HPDE6-E6E7 (cell line): ENCODE data around the gene REC8.
"Not testable (repeated sequence)": the region's sequence is repeated elsewhere in the genome, so short reads cannot be mapped to it uniquely, and the experiment has no call there.

Source experiments
- DNase-seq: peaks from one replicate; pipeline ENCODE4 v3.0.0; 2011; ENCODE audit warnings: missing footprints; ENCODE audit errors: extremely low spot score

Gene REC8

GRCh38 chr14:24183014-24183481 is 11.2 kb downstream of the REC8 start:
- no peak for DNase-seq

GRCh38 chr14:24184104-24184970 is 12.5 kb downstream of the REC8 start:
- no peak for DNase-seq

- DNase-seq: no peak
Observed at GRCh38 chr14:24185026-24185425, 13.1 kb downstream of the REC8 start.

GRCh38 chr14:24185741-24186140 is 13.9 kb downstream of the REC8 start:
- DNase-seq: no peak

GRCh38 chr14:24186831-24187538 is 15.1 kb downstream of the REC8 start:
- DNase-seq: no peak

DNA sequence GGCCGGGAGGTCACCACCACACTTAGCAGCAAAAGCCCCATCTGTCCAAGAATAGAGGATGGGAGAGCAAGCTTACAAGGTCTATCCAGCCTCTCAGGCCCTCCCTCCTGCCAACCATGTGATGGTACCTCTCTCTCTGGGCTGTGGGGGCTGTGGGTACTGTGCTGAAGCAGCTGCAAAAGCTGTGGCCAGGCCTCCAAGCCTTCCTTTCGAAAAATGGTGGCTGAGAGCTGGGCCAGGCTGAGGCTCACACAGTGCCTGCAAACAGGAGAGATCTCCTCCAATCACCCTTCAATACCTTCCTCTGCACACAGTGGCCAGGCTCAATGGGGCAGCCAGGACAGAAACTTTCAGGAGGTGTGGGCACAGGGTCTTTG is 15.6 kb downstream of the REC8 start:
- DNase-seq: no peak

DNA sequence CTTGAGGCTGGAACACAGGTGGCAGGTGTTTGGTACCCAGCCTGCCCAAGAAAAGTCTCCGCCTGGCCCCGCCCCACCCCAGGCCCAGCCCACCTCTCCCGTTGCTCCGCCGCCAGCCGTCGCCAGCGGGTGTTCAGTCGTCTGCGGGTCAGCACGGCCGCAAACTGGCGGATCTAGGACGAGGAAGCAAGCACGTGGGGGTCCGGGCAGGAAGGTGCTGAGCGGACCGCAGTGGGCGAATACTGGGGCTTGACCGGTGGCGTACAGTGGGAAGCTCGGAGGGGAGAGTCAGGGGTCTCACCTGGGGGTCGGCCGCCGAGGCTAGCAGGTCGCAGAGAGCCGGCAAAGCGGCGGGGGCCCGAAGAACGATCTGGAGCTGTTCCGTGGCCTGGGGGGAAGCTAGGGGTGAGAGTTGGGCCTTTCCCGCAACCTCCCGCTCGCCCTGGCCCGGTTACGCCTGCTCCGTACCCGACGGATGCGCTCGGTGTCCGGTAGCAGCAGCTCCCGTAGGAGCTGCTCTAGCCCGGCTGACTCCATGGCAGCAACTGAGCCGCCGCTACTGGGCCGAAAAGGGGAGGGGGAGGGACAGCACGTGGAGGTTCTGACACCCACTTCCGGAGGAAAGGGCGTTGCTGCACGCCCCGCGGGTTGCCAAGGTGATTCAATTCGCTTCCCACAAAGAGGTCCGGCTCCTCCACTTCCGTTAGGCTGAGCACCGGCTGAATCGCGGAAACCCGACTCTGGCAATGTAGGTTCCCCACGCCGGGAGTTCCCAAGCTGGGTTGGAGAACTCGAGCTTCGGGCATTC is 16.6 kb downstream of the REC8 start, which contains the start of gene IPO4:
IPO4 (minus strand) TSS at position 566 of the 808 bp plus-strand sequence; CDS start at position 537, 29 bp downstream.
- DNase-seq: peak; percentile 98

- DNase-seq: no peak
Observed at GRCh38 chr14:24189059-24189375, 17.1 kb downstream of the REC8 start.

DNA sequence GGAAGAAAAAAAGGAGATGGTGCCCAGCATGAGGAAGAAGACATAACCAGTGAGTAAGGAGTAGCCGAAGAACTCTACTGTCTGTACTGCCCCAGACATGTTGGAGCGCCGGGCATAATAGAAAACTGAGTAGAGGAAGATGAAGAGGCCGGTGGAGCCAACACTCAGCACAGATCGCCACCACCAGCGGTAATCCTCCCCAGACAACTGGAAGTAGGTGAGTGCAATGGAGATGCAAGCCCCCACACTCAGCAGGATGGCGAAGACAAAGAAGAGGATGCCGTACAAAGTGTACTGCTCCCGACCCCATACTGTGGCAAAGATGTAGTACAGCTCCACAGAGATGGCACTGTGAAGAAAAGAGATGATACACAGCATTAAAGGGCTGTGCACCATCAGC is 17.6 kb downstream of the REC8 start:
- no peak for DNase-seq

DNA sequence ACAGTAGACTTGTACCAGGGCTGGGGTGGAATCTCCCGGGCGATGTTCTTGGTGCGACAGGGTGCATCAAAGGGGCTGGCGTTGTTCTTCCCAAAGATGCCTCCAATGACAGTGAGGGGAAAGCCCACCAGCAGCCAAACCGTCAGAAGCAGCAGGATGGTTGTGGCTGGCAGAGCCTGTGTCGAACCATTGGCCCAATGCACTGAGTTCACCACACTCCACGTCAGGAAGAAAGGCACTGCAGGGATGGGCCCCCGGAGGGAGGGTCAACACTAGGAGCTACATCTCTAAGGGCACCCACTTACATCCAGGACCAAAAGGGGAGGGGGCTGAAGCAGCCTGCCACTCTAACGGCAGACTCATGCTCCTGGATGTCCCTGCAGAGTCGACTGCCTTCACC is 18.5 kb downstream of the REC8 start:
- DNase-seq: no peak

DNA sequence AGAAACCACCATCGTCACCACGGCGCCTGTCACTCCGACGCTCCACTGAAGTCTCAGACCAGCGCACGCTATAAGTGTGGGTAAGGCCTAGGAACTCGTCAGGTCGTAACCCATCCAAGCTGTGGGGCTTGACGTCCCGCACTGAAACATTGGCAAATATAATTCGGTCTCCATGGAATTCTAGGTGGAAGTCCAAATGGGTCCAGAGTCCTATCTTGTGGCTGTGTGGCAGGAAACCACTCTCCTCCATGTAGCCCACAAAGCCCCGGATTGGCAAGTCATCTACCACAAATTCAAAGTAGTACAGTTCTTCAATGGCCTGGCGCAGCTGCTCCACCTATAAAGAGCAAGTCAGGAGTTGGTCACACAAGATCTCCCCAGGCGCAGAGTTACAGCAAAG is 21.1 kb downstream of the REC8 start:
- no peak for DNase-seq

- no peak for DNase-seq
Observed at GRCh38 chr14:24194186-24194872, 22.4 kb downstream of the REC8 start.

DNA sequence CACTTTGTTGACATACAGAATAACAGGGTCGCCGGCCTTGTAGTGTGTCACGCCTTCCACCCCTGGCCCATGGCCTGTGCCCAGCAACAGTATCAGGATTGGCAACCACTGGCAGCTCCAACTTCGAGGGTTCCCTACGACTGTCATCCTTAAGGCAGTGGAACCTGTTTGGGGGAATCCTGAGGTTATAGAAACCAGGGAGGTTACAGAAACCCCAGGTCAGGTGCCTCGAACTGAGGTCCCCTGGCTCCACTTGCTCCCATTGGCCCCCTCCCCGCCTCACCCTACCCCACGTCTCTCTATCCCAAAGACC is 22.9 kb downstream of the REC8 start:
- DNase-seq: no peak

GRCh38 chr14:24195186-24196070 is 23.5 kb downstream of the REC8 start, which contains the start of gene TM9SF1:
TSS of gene TM9SF1 (minus strand) at chr14:24195441. CDS start at chr14:24195019, 422 bp downstream.
- peak; percentile 86 for DNase-seq

GRCh38 chr14:24196071-24197055 is 24.5 kb downstream of the REC8 start:
- DNase-seq: peak; percentile 21

DNA sequence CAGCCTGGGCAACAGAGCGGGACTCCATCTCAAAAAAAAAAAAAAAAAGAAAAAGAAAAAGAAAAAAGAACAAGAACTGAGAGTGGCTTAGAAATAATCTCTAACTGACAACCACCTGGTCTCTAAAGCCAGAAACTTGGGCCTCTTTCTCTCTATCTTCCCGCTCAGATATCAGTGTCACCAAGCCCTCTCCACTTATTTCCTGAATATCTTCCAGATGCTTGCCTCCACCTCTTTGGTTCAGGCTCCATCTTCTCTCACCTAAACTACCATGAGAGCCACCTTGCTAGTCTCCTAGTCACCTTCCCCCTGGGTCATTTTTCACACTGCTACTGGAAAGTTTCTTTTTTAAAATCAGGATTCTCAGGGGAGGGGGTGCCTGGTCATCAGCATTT is 25.2 kb downstream of the REC8 start:
- DNase-seq: no peak

DNA sequence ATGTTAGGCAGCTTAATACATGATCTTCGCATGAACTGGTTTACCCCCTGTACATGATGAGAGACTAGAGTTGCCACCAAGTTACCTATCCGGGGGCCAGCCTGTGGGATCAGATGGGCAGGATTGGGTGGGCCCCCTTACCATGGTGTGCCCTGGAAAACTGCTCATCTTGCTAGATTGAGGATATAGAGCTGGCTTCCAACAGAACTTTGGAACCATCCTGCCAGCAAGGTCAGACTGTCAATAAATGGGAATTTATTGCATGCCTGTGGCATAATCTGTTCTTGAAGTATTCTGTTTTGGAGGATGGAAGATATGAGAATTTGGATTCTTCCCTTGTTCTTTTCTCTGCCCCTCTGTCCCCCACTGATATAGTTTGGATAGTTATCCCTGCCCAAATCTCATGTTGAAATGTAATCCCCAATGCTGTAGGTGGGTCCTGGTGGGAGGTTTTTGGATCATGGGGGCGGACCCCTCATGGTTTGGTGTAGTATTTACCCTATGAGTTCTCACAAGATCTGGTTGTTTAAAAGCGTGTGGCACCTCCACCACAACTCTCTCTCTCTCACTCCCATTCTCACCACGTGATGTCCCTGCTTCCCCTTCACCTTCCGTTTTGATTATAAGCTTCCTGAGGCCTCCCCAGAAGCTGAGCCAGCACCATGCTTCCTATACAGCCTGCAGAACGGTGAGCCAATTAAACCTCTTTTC is 27.1 kb downstream of the REC8 start:
- DNase-seq: no peak

- not testable (repeated sequence) for DNase-seq
Observed at GRCh38 chr14:24202538-24202937, 30.7 kb downstream of the REC8 start.
